OCI-LY3 (cell line): Measurements from ENCODE around the gene ABCB8.

Experiments used
- CTCF ChIP-seq: fragments of 200-600, 300-600 bp; sonication (generic); IDR thresholded peaks from 2 replicates; pipeline ENCODE4 v1.5.1; 2014; ENCODE audit warnings: antibody characterized with exemption, low read length, low read depth
- EZH2phosphoT487 ChIP-seq: fragments of 200-600 bp; shearing (Covaris generic); IDR thresholded peaks from 2 replicates; pipeline ENCODE4 v1.6.1; 2018; ENCODE audit warnings: antibody characterized with exemption, mixed run types, low read depth

GRCh38 chr7:150997817-150998216 lies 30.4 kb upstream of the ABCB8 start:
- TF ChIP-seq CTCF, result no peak
- TF ChIP-seq EZH2phosphoT487, result no peak
